ENCODE measurements around the gene PLEKHG4. TPM values are rescaled to one million over a fixed set of nuclear protein-coding genes. Genes with fewer than 3 reads are reported as not detected.

Gene PLEKHG4
- total and polyA plus RNA-seq, 9 of the 15 experiments (the other 6 are each of a cell fraction or from before 2014, with no cell fraction given) = 3.7 to 36.8 (median 17.9) TPM

DNA sequence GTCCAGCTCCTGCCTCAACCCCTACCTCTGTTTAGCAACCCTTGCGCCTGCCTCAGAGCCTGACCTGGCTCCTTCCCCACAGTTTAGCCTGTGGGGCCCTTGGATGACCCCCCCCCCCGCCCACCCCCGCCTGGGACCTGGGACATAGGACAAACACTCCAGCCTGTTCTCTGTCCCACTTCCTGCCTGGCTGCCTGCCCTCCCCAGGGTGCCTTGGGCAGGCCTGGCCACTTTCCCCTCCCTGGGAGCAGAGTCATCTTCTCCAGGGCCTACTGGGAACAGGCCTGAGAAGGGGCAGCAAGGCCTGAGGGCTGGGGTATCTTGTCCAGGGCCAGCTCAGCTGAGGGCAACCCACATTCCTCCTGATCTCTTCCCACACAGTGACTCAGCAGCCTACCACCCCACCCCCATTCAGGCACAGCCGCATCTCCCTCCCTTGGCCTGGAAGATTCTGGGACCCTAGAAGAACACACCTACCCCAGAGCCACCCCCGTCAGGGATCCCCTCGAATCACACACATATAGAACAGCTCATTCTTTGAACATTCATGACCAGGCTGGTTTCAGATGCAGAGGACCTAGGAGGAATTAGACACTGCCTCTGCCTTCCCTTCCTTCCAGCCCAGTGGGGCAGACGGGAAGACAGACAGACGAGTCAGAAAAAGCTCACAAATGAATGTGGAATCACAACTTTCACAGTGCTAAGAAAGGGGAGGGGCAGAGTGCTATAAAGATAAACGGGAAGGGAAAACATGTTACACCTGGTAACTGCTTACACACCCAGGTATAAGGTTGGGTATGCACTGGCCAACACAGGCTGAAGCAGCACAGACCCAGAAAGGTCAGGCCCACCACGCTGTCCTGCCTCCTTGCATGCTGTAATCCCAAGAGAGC, 38.1 kb upstream of the PLEKHG4 start (continued):
- TF ChIP-seq, protein P1, sequence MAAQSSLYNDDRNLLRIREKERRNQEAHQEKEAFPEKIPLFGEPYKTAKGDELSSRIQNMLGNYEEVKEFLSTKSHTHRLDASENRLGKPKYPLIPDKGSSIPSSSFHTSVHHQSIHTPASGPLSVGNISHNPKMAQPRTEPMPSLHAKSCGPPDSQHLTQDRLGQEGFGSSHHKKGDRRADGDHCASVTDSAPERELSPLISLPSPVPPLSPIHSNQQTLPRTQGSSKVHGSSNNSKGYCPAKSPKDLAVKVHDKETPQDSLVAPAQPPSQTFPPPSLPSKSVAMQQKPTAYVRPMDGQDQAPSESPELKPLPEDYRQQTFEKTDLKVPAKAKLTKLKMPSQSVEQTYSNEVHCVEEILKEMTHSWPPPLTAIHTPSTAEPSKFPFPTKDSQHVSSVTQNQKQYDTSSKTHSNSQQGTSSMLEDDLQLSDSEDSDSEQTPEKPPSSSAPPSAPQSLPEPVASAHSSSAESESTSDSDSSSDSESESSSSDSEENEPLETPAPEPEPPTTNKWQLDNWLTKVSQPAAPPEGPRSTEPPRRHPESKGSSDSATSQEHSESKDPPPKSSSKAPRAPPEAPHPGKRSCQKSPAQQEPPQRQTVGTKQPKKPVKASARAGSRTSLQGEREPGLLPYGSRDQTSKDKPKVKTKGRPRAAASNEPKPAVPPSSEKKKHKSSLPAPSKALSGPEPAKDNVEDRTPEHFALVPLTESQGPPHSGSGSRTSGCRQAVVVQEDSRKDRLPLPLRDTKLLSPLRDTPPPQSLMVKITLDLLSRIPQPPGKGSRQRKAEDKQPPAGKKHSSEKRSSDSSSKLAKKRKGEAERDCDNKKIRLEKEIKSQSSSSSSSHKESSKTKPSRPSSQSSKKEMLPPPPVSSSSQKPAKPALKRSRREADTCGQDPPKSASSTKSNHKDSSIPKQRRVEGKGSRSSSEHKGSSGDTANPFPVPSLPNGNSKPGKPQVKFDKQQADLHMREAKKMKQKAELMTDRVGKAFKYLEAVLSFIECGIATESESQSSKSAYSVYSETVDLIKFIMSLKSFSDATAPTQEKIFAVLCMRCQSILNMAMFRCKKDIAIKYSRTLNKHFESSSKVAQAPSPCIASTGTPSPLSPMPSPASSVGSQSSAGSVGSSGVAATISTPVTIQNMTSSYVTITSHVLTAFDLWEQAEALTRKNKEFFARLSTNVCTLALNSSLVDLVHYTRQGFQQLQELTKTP (IDR thresholded peaks at IDR 0.05; ENCODE audit: low read depth in 1 of 2, partially characterized antibody in 2 of 2) = no peak
- TF ChIP-seq SMAD1 (IDR thresholded peaks at IDR 0.05; ENCODE audit: low read depth, low read length, partially characterized antibody) (no peak), FOXK2 (conservative IDR thresholded peaks at IDR 0.05 in 1 of 2, IDR thresholded peaks at IDR 0.05 in 1 of 2; ENCODE audit: low read depth in 2 of 2) (no peak; a peak in 1 of 4 replicates), SMC3 (conservative IDR thresholded peaks at IDR 0.05; ENCODE audit: insufficient read depth, low read depth, low read length) (no peak), ZFPM2 (CRISPR knock-in tag; IDR thresholded peaks at IDR 0.05) (no peak), NCOA4 (IDR thresholded peaks at IDR 0.05; ENCODE audit: partially characterized antibody) (no peak), NCOR1 (IDR thresholded peaks at IDR 0.05) (no peak; the same call in 1 of the 2 replicates), HDAC8 (tag; IDR thresholded peaks at IDR 0.05) (no peak), BCOR (IDR thresholded peaks at IDR 0.05) (no peak), ZNF76 (CRISPR knock-in tag; IDR thresholded peaks at IDR 0.05; ENCODE audit: borderline replicate concordance) (no peak), FOXA3 (CRISPR knock-in tag; conservative IDR thresholded peaks at IDR 0.05 in 1 of 2, IDR thresholded peaks at IDR 0.05 in 1 of 2) (no peak), ZBTB8A (IDR thresholded peaks at IDR 0.05; ENCODE audit: partially characterized antibody) (no peak), TCF3 (CRISPR knock-in tag; IDR thresholded peaks at IDR 0.05) (peak; percentile 26; the same call in 1 of the 2 replicates), ZSCAN29 (IDR thresholded peaks at IDR 0.05) (no peak), EP400 (IDR thresholded peaks at IDR 0.05) (peak; percentile 19; the same call in 1 of the 2 replicates), MCM5 (IDR thresholded peaks at IDR 0.05; ENCODE audit: low read depth) (no peak), ZC3H8 (IDR thresholded peaks at IDR 0.05) (no peak), CEBPG (CRISPR knock-in tag; IDR thresholded peaks at IDR 0.05) (no peak), CEBPG (tag; conservative IDR thresholded peaks at IDR 0.05 in 1 of 2, IDR thresholded peaks at IDR 0.05 in 1 of 2) (no peak), ZKSCAN3 (CRISPR knock-in tag; IDR thresholded peaks at IDR 0.05) (no peak), LARP7 (IDR thresholded peaks at IDR 0.05) (no peak), STAT5A (IDR thresholded peaks at IDR 0.05; ENCODE audit: borderline replicate concordance, low read length) (no peak)
- TF ChIP-seq, protein P2, sequence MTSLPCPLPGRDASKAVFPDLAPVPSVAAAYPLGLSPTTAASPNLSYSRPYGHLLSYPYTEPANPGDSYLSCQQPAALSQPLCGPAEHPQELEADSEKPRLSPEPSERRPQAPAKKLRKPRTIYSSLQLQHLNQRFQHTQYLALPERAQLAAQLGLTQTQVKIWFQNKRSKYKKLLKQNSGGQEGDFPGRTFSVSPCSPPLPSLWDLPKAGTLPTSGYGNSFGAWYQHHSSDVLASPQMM (CRISPR knock-in tag; IDR thresholded peaks at IDR 0.05) = no peak
- TF ChIP-seq, protein P3, sequence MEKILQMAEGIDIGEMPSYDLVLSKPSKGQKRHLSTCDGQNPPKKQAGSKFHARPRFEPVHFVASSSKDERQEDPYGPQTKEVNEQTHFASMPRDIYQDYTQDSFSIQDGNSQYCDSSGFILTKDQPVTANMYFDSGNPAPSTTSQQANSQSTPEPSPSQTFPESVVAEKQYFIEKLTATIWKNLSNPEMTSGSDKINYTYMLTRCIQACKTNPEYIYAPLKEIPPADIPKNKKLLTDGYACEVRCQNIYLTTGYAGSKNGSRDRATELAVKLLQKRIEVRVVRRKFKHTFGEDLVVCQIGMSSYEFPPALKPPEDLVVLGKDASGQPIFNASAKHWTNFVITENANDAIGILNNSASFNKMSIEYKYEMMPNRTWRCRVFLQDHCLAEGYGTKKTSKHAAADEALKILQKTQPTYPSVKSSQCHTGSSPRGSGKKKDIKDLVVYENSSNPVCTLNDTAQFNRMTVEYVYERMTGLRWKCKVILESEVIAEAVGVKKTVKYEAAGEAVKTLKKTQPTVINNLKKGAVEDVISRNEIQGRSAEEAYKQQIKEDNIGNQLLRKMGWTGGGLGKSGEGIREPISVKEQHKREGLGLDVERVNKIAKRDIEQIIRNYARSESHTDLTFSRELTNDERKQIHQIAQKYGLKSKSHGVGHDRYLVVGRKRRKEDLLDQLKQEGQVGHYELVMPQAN (IDR thresholded peaks at IDR 0.05; ENCODE audit: borderline replicate concordance) = no peak
